KG1 (cell line): ENCODE results near the gene PRRC1.

Source experiments
- DNase-seq: peaks from one replicate; lab custom pipeline; 2025; lab: John Stamatoyannopoulos, UW

PRRC1 gene

GRCh38 chr5:127580731-127581130 lies 63.3 kb downstream of the PRRC1 start:
- DNase-seq, result no peak

- no peak for DNase-seq
Observed at GRCh38 chr5:127581450-127581849, 64.0 kb downstream of the PRRC1 start.

- DNase-seq, result no peak
Observed at GRCh38 chr5:127582773-127583370, 65.4 kb downstream of the PRRC1 start.

DNA sequence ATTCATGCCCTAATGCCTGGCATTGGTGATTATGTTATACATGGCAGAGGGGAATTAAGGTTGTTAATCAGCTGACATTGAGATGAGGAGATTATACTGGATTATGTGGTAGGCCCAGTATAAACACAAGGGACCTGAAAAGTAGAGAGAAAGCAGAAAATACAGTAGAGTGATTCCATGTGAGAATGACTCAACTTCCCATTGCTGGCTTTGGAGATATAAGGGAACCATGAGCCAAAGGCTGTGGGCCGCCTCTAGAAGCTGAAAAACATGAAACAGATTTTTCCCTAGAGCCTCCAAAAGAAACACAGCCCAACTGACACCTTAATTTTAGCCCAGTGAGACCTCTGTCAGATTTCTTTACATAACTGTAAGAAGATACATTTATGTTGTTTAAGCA lies 66.4 kb downstream of the PRRC1 start:
- DNase-seq, result no peak

- no peak for DNase-seq
Observed at GRCh38 chr5:127585661-127586060, 68.2 kb downstream of the PRRC1 start.

GRCh38 chr5:127586066-127586770 lies 68.8 kb downstream of the PRRC1 start:
- DNase-seq, result no peak

- DNase-seq, result no peak
Observed at GRCh38 chr5:127586811-127587210, 69.4 kb downstream of the PRRC1 start.

DNA sequence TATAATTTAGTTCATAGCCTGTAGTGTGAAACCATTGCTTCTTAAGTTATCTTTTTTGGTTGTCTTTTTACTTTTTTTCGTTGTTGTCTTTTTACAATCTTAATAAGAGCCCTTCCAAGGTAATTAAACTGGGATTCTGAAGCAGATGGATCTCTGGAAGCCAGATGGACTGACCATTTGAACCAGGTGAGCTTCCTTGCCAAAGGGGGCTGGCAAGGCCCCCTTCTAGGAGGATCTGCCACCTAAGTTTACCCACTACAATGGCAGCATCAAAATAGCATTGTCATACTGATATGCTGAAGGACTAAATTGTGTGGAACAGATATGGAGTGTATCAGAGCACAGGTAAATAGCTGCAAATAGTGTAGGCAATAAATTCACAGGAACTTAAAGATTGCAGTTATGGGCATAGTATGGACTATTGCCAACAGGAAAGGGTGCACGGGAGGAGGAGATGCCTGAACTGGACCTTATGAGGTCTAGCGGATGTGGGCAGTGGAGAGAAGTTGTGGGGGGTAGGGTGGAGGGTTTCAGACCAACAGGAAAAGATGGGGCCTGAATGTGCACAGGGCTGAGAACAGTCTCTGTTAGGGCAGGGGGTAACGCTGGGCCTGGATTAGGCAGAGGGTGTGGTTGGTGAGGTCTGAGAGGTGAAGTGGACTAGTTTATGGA lies 69.9 kb downstream of the PRRC1 start:
- DNase-seq, result no peak

DNA sequence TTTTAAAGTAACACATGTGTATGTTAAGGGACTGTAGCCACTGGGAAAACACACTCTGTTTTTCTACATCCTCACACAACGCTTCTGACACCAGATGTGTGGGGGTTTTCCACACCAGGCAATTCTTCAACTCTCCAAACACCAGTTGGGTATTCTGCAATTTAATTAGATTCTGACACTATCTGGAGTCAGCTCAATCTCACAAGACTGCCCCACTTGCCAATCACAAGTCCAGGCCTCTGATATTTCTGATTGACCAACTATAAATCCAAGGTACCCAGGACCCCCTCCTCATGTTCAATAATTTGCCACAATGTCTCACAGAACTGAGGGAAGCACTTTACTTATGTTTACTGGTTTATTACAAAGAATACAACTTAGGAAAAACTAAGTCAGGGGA lies 70.9 kb downstream of the PRRC1 start:
- no peak for DNase-seq

- DNase-seq, result no peak
Observed at GRCh38 chr5:127589309-127590030, 72.0 kb downstream of the PRRC1 start.

- no peak for DNase-seq
Observed at GRCh38 chr5:127590156-127590722, 72.8 kb downstream of the PRRC1 start.

DNA sequence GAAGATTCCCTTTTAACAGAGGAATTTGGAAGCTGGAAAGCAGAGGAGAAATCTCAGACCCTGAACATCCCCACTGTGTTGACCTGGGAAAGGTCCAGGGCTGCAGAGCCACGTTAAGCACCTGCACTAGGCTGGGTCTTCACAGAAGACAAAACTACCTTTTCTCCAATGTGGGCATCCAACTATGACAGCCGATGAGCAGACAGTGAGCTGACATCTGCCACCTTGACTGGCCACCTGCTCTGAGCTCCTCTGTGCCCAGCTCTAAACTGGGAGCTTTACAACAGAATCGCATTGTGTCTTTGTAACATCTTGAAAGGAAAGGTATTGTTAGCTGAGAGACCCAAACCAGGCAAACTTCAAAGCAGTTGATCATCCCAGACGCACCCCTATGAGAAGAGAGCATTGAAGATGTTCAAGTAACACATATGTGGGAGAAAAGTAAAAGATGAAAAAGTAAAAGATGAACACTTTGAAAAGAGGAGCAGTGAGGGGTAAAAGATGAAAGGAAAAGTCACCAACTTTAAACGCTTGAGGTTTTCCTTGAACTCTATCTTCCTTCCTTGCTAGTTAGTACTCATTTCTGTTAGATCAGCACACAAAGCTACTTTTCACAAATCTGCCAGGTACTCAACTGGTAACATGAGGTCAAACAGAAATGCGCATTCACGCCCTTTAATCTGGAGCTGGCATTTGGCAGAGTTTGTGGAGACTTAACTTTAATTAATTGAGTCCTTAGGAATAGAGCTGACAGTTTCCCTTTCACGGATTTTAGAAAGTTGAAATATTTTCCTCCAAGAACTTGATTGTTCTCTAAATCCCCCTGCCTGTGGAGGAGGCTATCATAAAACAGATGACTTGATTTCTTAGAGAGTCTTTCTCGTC lies 78.3 kb downstream of the PRRC1 start:
- DNase-seq, result no peak

- DNase-seq, result no peak
Observed at GRCh38 chr5:127596501-127596900, 79.1 kb downstream of the PRRC1 start.

DNA sequence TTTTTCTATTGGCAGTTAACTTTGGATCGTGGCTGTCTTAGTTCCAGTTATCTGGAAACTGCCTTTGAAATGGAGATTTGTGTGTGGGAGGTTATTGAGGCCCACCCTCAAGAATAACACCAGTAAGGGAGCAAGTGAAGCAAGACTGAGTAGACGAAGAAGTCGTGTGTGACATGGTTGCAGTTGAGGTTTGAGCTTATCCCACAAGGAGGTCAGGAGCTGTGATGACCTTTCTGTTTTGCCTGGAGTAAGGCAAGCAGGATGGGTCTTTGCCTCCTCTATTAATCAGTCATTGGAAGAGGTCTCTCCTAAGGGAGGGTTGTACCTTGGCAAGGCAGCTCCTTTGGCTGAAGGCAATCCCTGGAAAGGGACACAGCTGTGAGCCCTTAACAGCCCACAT lies 81.9 kb downstream of the PRRC1 start:
- DNase-seq, result no peak

GRCh38 chr5:127599847-127600246 lies 82.4 kb downstream of the PRRC1 start:
- no peak for DNase-seq

- DNase-seq, result no peak
Observed at GRCh38 chr5:127601111-127601510, 83.7 kb downstream of the PRRC1 start.

DNA sequence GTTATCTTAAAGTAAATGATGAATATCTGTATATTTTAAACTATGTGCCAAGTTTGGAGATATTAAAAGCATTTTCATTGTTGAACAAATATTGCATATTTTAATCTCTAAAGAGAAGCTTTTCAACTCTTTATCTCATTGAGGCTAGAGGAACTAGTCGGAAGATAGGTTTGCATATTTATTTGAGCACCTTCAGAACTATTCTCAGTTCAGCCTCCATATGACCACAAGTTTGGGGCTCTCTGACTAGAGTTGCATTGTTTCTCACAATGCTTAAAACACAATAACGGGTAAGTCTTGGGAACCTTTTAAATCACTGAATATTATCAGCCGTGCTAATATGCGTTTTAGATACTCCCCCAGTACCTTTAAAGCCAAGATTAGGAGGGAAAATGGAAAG lies 84.2 kb downstream of the PRRC1 start:
- no peak for DNase-seq

DNA sequence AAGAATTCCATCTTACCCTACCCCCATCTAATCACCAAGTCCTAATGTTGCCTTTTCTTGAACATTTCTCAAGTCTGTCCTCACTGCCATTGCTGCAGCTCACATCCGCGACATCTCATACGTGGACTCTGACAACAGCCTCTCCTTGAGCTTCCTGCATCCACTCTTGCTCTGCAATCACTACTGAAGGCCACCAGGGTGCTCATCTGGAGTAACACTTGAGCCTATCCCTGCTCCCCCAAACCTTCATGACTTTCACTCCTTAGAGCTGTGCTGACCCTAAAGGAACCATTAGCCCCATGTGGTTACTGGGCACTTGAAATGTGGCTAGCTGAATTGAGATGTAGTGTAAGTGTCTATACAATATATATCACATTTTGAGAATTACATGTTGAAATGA lies 85.0 kb downstream of the PRRC1 start:
- no peak for DNase-seq

- DNase-seq, result no peak
Observed at GRCh38 chr5:127602896-127603844, 85.7 kb downstream of the PRRC1 start.
